ENCODE data around the gene ZNF839.
"Not testable (repeated sequence)": the region's sequence is repeated elsewhere in the genome, so short reads cannot be mapped to it uniquely, and the experiment has no call there.

Gene ZNF839

GRCh38 chr14:102314242-102315011 is 5.1 kb upstream of the ZNF839 start:
- FAIRE-seq = no peak

- no peak for FAIRE-seq
These were observed 4.4 kb upstream of the ZNF839 start for GRCh38 chr14:102315121-102315520.

- no peak for FAIRE-seq
These were observed 3.2 kb upstream of the ZNF839 start for GRCh38 chr14:102316338-102316742.

GRCh38 chr14:102316743-102317563 is 2.6 kb upstream of the ZNF839 start:
- peak; percentile 86 for FAIRE-seq

- no peak for FAIRE-seq
These were observed 1.8 kb upstream of the ZNF839 start for GRCh38 chr14:102317564-102318248.

- no peak for FAIRE-seq
These were observed 717 bp upstream of the ZNF839 start for GRCh38 chr14:102318781-102319276.

- no peak for FAIRE-seq
These were observed 601 bp downstream of the ZNF839 start for GRCh38 chr14:102320033-102320660.

GRCh38 chr14:102320671-102321455 is 1.3 kb downstream of the ZNF839 start:
- FAIRE-seq = no peak

GRCh38 chr14:102321456-102322422 is 2.2 kb downstream of the ZNF839 start:
- FAIRE-seq = no peak

GRCh38 chr14:102323102-102323501 is 3.6 kb downstream of the ZNF839 start:
- FAIRE-seq = no peak

GRCh38 chr14:102325791-102326345 is 6.3 kb downstream of the ZNF839 start:
- FAIRE-seq = no peak

- FAIRE-seq = no peak
These were observed 7.0 kb downstream of the ZNF839 start for GRCh38 chr14:102326583-102326982.

- FAIRE-seq = not testable (repeated sequence)
These were observed 9.8 kb downstream of the ZNF839 start for GRCh38 chr14:102329381-102329780.

- no peak for FAIRE-seq
These were observed 11.3 kb downstream of the ZNF839 start for GRCh38 chr14:102330806-102331205.

- FAIRE-seq = no peak
These were observed 13.8 kb downstream of the ZNF839 start for GRCh38 chr14:102333390-102333789.

GRCh38 chr14:102333795-102334705 is 14.5 kb downstream of the ZNF839 start:
- no peak for FAIRE-seq

- FAIRE-seq = no peak
These were observed 15.6 kb downstream of the ZNF839 start for GRCh38 chr14:102335163-102335562.

GRCh38 chr14:102338724-102339123 is 19.2 kb downstream of the ZNF839 start:
- FAIRE-seq = no peak

GRCh38 chr14:102341566-102341965 is 22.0 kb downstream of the ZNF839 start:
- FAIRE-seq = no peak
